GM18517 (cell line): ENCODE measurements around the gene ATPAF1.
"Not testable (repeated sequence)": the region's sequence is repeated elsewhere in the genome, so short reads cannot be mapped to it uniquely, and the experiment has no call there.

Experiments
- ATAC-seq: cut with Tn5 transposase; IDR thresholded peaks from one replicate; pipeline ENCODE4 v1.9.1; 2021; ENCODE audit warnings: mild to moderate bottlenecking, moderate library complexity; ENCODE audit not compliant: unreplicated experiment

Gene ATPAF1, protein sequence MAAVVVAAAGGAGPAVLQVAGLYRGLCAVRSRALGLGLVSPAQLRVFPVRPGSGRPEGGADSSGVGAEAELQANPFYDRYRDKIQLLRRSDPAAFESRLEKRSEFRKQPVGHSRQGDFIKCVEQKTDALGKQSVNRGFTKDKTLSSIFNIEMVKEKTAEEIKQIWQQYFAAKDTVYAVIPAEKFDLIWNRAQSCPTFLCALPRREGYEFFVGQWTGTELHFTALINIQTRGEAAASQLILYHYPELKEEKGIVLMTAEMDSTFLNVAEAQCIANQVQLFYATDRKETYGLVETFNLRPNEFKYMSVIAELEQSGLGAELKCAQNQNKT

DNA sequence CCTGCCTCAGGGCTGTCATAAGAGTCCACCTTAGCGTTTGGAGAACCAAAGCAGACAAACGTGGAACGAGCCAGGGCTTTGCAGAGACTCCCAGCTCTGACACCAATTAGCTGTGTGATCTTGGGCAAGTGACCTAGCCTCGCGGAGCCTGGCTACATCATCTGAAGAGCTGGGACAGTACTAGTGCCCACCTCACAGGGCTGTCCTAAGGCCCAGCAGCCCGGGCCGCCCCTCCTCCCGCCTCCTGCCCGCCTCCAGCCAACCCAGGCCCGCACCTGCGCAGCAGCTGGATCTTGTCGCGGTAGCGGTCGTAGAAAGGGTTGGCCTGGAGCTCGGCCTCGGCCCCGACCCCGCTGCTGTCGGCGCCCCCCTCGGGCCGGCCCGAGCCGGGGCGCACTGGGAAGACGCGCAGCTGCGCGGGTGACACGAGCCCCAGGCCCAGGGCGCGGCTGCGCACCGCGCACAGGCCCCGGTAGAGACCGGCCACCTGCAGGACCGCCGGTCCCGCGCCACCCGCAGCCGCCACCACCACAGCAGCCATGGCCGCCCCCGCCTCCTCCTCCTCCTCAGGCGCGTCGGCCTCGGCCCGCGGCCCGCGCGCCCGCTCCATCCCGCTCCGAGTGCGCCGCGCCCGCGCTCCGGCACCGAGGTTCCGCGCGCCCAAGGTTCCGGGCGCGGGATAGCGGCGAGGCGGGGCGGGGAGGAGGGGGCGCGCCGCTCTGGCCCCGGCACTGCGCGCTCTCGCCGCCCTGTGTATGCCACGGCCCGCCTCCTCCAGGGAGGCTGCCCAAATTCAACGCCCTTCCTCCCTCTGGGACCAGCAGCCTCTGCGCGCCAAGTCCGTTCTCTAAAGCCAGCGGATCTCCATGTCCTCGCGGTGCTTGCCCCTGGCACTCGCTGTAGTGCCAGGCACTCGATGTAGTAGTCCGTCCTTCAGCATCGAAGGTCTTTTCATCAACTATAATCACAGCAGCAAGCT, at the start of gene ATPAF1:
Gene ATPAF1 (minus strand): TSS at position 583 of the 979 bp plus-strand sequence. CDS start 42 bp downstream, at position 541.
- ATAC-seq = peak; percentile 69

GRCh38 chr1:46717654-46718053, 49.5 kb upstream of the ATPAF1 start:
- no peak for ATAC-seq

DNA sequence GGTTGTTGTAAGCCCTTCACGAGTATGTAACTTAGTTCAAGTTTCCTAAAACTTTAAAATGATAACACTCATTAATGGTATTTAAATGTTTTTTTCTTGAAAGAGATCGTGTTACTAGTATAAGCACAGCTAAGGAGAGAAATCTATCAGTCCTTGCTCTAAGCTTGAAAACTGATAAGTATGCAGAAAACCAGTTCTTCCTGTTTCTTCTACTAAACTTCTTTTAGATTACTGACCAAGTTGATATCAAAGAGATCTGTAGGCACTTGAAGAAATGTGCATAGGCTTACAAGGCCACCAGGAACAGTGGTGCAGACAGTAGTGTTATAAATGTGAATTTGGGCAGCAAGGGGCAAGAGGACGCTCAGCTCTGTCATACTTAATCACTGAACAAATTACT, 46.8 kb upstream of the ATPAF1 start:
- ATAC-seq = no peak

DNA sequence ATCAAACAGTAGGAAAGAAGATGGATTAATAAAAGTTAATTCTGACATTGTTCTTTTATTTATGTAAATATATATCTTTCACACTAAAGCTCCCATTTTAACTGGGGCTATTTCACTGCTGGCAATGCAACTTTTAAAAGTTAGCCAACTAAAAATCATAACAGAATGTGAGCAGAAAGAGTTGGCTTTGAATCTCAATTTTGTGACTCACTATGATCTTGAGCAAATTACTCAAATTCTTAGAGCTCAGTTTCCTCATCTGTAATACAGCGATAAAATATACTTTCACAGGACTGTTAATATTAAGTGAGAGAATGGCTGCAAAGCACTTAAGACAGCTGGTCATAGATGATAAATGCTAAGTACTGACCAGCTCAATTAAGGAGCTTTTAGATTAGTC, 40.0 kb upstream of the ATPAF1 start:
- no peak for ATAC-seq

DNA sequence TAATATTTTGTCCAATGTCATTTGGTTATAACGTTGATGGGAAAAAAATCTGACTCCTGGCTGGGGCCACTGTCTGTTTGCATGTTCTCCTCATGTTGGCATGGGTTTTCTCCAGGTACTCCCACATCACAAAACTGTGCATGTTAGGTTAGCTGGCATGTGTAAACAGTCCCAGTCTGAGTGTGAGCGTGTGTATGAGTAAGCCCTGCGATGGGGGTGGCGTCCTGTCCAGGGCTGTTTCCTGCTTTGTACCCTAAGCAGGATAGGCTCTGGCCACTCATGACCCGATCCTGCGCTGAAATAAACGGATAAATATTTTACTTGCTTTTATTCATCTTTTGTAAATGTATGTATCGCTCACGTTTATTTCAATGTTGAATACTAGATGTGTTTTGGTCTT, 37.2 kb upstream of the ATPAF1 start:
- ATAC-seq = no peak

DNA sequence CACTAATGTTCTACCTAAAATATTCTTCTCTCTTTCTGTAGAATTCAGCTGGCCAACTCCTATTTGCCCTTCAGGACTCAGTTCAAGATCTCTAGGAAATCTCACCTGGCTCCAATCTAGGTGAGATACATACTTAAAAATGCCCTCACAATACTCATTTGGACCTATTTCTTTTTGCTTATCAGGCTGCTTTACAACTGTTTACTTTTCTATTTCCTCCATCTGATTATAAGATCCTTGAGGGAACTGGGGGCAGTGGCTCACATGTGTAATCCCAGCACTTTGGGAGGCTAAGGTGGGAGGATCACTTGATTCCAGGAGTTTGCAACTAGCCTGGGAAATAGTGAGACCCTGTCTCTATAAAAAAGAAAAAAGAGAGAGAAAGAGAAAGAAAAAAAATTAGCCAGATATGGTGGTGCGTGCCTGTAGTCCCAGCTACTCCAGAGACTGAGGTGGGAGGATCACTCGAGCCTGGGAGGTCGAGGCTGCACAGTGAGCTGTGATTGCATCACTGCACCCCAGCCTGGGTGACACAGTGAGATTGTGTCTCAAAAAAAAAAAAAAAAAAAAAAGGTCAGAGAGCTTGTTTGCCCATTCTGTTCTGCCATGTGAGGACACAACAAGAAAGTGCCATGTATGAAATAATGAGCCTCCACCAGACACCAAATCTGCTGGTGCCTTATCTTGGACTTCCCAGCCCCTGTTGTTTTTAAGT, 35.9 kb upstream of the ATPAF1 start:
- no peak for ATAC-seq

GRCh38 chr1:46699666-46700065, 31.5 kb upstream of the ATPAF1 start:
- ATAC-seq = no peak

DNA sequence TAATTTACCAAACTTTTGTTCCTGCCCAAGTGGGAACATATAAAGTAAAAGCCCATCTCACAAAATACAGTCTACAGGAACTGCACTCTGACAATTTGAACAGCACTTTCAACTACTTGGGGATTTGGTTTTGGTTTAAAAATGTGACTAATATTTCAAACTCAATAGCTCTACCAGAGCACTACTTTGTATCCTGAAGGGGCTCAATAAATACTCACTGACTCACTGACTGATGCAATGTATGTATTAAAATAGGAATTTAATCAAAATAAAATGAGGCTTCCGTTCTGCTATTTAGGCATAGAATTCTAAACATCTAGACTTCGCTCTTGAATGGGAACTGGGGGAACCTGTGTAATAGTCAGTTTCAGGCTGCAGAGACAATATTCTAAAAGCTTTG, 28.9 kb upstream of the ATPAF1 start:
- ATAC-seq = no peak

DNA sequence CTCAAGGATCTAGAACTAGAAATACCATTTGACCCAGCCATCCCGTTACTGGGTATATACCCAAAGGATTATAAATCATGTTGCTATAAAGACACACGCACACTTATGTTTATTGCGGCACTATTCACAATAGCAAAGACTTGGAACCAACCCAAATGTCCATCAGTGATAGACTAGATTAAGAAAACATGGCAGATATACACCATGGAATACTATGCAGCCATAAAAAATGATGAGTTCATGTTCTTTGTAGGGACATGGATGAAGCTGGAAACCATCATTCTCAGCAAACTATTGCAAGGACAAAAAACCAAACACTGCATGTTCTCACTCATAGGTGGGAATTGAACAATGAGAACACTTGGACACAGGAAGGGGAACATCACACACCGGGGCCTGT, 26.5 kb upstream of the ATPAF1 start:
- ATAC-seq = not testable (repeated sequence)

- no peak for ATAC-seq
Measured at GRCh38 chr1:46692811-46693770, 24.9 kb upstream of the ATPAF1 start.

GRCh38 chr1:46691997-46692790, 24.0 kb upstream of the ATPAF1 start:
- ATAC-seq = no peak

GRCh38 chr1:46690931-46691421, 22.8 kb upstream of the ATPAF1 start:
- ATAC-seq = no peak

DNA sequence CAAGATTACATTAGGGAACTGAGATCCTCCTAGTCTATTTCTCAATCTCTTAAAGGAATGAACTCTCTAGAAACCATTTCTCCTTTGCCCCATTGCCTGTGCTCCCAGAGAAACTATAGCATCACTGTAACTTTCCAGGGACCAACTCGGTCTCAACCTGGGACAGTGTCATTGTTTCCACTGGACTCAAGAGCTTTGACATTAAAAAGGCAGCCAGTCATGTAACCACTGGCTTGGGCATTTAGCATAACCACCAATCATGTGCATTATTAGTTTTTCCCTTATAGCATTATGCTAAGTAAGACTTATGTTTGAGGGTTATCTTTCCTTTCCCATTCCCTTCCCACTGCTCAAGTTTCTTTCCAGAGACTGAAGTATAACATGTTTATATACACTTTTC, 21.7 kb upstream of the ATPAF1 start:
- ATAC-seq = no peak

GRCh38 chr1:46689356-46689755, 21.2 kb upstream of the ATPAF1 start:
- ATAC-seq = no peak

- ATAC-seq = no peak
Measured at GRCh38 chr1:46687921-46688509, 19.9 kb upstream of the ATPAF1 start.

- no peak for ATAC-seq
Measured at GRCh38 chr1:46687093-46687659, 19.0 kb upstream of the ATPAF1 start.

- ATAC-seq = no peak
Measured at GRCh38 chr1:46686255-46686654, 18.1 kb upstream of the ATPAF1 start.

- ATAC-seq = no peak
Measured at GRCh38 chr1:46684670-46685069, 16.5 kb upstream of the ATPAF1 start.
